ENCODE data around the gene CES1.

Gene CES1

DNA sequence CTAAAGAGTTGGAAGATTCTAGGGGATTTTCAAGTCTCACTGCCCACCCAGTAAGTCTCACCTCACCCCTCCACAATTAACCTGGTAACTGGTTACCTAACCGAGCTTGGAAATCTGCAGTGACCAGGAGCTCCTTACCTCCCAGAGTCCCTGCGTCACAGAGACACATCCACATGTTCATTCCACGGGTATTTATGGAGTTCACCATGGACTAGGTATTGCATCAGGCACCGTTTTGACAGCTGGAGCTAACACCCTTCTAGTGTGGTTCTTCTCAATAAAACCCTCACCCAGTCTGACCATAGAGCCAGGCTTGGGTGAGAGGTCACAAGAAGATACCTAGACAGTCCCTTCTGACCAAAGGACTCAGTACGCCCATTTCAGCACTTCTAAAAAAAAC lies 40.2 kb upstream of the CES1 start:
- TF ChIP-seq FOXM1 (IDR thresholded peaks at IDR 0.05; ENCODE audit: borderline replicate concordance, low read depth), result no peak
- TF ChIP-seq YY1 (IDR thresholded peaks at IDR 0.05; ENCODE audit: low read depth), result no peak
- no peak for TF ChIP-seq REST (IDR thresholded peaks at IDR 0.05; ENCODE audit: low read depth)
- no peak for TF ChIP-seq CEBPB (IDR thresholded peaks at IDR 0.05)
- TF ChIP-seq, protein P1, sequence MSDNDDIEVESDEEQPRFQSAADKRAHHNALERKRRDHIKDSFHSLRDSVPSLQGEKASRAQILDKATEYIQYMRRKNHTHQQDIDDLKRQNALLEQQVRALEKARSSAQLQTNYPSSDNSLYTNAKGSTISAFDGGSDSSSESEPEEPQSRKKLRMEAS (IDR thresholded peaks at IDR 0.05), result no peak
- TF ChIP-seq TEAD4 (IDR thresholded peaks at IDR 0.05), result no peak
- TF ChIP-seq USF1 (IDR thresholded peaks at IDR 0.05), result no peak
- no peak for TF ChIP-seq ZBTB7A (IDR thresholded peaks at IDR 0.05; ENCODE audit: low read depth)
- no peak for TF ChIP-seq TCF12 (IDR thresholded peaks at IDR 0.05; ENCODE audit: low read depth)
- TF ChIP-seq RAD21 (IDR thresholded peaks at IDR 0.05; ENCODE audit: low read depth), result no peak
- TF ChIP-seq NFIC (IDR thresholded peaks at IDR 0.05), result no peak
- no peak for TF ChIP-seq CREB1 (IDR thresholded peaks at IDR 0.05; ENCODE audit: low read depth)
- TF ChIP-seq EP300 (IDR thresholded peaks at IDR 0.05; ENCODE audit: borderline replicate concordance), result no peak
- TF ChIP-seq EGR1 (IDR thresholded peaks at IDR 0.05), result no peak
- no peak for TF ChIP-seq TAF1 (IDR thresholded peaks at IDR 0.05; ENCODE audit: low read depth)

DNA sequence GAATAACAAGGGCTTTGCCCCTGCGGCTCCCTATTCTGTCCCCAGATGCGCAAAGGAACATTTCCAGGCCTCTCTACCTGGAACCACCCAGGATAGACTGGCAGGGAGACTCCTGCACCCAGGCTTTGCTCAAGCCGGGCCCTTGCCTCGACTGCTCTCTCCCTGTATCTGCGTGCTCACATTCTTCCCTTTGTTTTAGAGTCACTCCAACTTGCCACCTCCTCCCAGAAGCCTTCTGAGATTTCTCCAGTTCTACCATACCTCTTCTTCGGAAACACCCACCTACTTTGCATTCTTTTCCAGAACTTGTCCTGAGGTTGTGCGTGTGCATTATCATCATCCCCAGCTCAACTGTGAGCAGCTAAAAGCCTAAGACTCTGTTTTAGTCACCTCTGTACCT lies 39.2 kb upstream of the CES1 start:
- no peak for TF ChIP-seq ZBTB7A (IDR thresholded peaks at IDR 0.05; ENCODE audit: low read depth)
- TF ChIP-seq TEAD4 (IDR thresholded peaks at IDR 0.05), result no peak
- no peak for TF ChIP-seq RAD21 (IDR thresholded peaks at IDR 0.05; ENCODE audit: low read depth)
- TF ChIP-seq, protein P1 (IDR thresholded peaks at IDR 0.05), result no peak
- TF ChIP-seq EGR1 (IDR thresholded peaks at IDR 0.05), result no peak
- no peak for TF ChIP-seq YY1 (IDR thresholded peaks at IDR 0.05; ENCODE audit: low read depth)
- TF ChIP-seq TCF12 (IDR thresholded peaks at IDR 0.05; ENCODE audit: low read depth), result no peak
- TF ChIP-seq CEBPB (IDR thresholded peaks at IDR 0.05), result no peak
- TF ChIP-seq CREB1 (IDR thresholded peaks at IDR 0.05; ENCODE audit: low read depth), result no peak
- no peak for TF ChIP-seq FOXM1 (IDR thresholded peaks at IDR 0.05; ENCODE audit: borderline replicate concordance, low read depth)
- no peak for TF ChIP-seq NFIC (IDR thresholded peaks at IDR 0.05)

- TF ChIP-seq REST (IDR thresholded peaks at IDR 0.05; ENCODE audit: low read depth) (no peak), CEBPB (IDR thresholded peaks at IDR 0.05) (no peak), EP300 (IDR thresholded peaks at IDR 0.05; ENCODE audit: borderline replicate concordance) (no peak), RAD21 (IDR thresholded peaks at IDR 0.05; ENCODE audit: low read depth) (no peak)
- TF ChIP-seq, protein P1 (IDR thresholded peaks at IDR 0.05), result no peak
Measured at GRCh38 chr16:55871411-55872038, 38.6 kb upstream of the CES1 start.

- TF ChIP-seq TAF1 (IDR thresholded peaks at IDR 0.05; ENCODE audit: low read depth) (no peak), RAD21 (IDR thresholded peaks at IDR 0.05; ENCODE audit: low read depth) (no peak), EGR1 (IDR thresholded peaks at IDR 0.05) (no peak), TEAD4 (IDR thresholded peaks at IDR 0.05) (no peak), EP300 (IDR thresholded peaks at IDR 0.05; ENCODE audit: borderline replicate concordance) (no peak), CEBPB (IDR thresholded peaks at IDR 0.05) (no peak), CREB1 (IDR thresholded peaks at IDR 0.05; ENCODE audit: low read depth) (no peak), FOXM1 (IDR thresholded peaks at IDR 0.05; ENCODE audit: borderline replicate concordance, low read depth) (no peak), REST (IDR thresholded peaks at IDR 0.05; ENCODE audit: low read depth) (no peak), TCF12 (IDR thresholded peaks at IDR 0.05; ENCODE audit: low read depth) (no peak), USF1 (IDR thresholded peaks at IDR 0.05) (no peak), NFIC (IDR thresholded peaks at IDR 0.05) (no peak), ZBTB7A (IDR thresholded peaks at IDR 0.05; ENCODE audit: low read depth) (no peak), YY1 (IDR thresholded peaks at IDR 0.05; ENCODE audit: low read depth) (no peak)
- TF ChIP-seq, protein P1 (IDR thresholded peaks at IDR 0.05), result no peak
Measured at GRCh38 chr16:55868980-55869379, 36.1 kb upstream of the CES1 start.

Measured in Ishikawa (cell line).